SK-N-SH (cell line): Measurements from ENCODE around the gene OAS2. TPM values are rescaled to one million over a fixed set of nuclear protein-coding genes. Genes with fewer than 3 reads are reported as not detected.

Source experiments
- CTCF ChIA-PET: fragments of 300-600, 350-600 bp; formaldehyde crosslinking; extraction: SDS; loops from one replicate; lab custom pipeline; 2021; lab: Yijun Ruan, JAX
- POLR2A ChIA-PET: fragments of 350-600 bp; sonication (Branson Sonifier 250); formaldehyde crosslinking; extraction: SDS; loops from one replicate; lab custom pipeline; 2020; ENCODE audit warnings: antibody characterized with exemption, inconsistent platforms; lab: Yijun Ruan, JAX
- DNase-seq: peaks from one replicate; pipeline ENCODE4 v3.0.0; 2012
- H2AFZ ChIP-seq: fragments of 200-600 bp; sonication (generic); 2 replicates; pipeline ENCODE4 v1.8.1; 2016; ENCODE audit warnings: antibody characterized with exemption, mild to moderate bottlenecking, low read depth
- H3F3A ChIP-seq: fragments of 200-600 bp; sonication (generic); replicated peaks from 2 replicates; pipeline ENCODE3; 2016; ENCODE audit warnings: antibody characterized with exemption, mild to moderate bottlenecking; ENCODE audit not compliant: insufficient read depth
- H3K27ac ChIP-seq, 2 experiments: fragments of 200-500 bp in 1 of 2; fragments of 200-600 bp in 1 of 2; sonication (Bioruptor generic) in 1 of 2; sonication (generic), shearing (Covaris generic) in 1 of 2; 2 replicates each; pipeline versions ENCODE4 v1.5.1 to v1.6.1; 2014 to 2016; ENCODE audit warnings: low read depth in 2 of 2, inconsistent platforms in 1 of 2, low read length in 1 of 2, mild to moderate bottlenecking in 1 of 2, mixed read lengths in 1 of 2
- H3K27me3 ChIP-seq: fragments of 200-600 bp; sonication (generic), shearing (Covaris generic); 2 replicates; pipeline ENCODE4 v1.6.1; 2016; ENCODE audit warnings: mixed run types; ENCODE audit not compliant: insufficient read depth
- H3K36me3 ChIP-seq, 2 experiments: fragments of 200-500 bp in 1 of 2; fragments of 200-600 bp in 1 of 2; sonication (Bioruptor generic) in 1 of 2; sonication (generic) in 1 of 2; replicated peaks in 1 of 2; 2 replicates each; pipeline versions ENCODE3 to v1.5.1; 2014 to 2016; ENCODE audit warnings: low read length in 1 of 2, mild to moderate bottlenecking in 1 of 2; ENCODE audit not compliant: insufficient read depth in 2 of 2, control insufficient read depth in 1 of 2
- H3K4me1 ChIP-seq, 2 experiments: fragments of 200-500 bp in 1 of 2; fragments of 200-600 bp in 1 of 2; sonication (Bioruptor generic) in 1 of 2; sonication (generic), shearing (Covaris generic) in 1 of 2; 2 replicates each; pipeline versions ENCODE4 v1.5.1 to v1.6.1; 2014 to 2016; ENCODE audit warnings: low read depth in 1 of 2, low read length in 1 of 2, mixed run types in 1 of 2; ENCODE audit not compliant: insufficient read depth in 2 of 2, control insufficient read depth in 1 of 2
- H3K4me2 ChIP-seq: fragments of 200-600 bp; sonication (generic), shearing (Covaris generic); 2 replicates; pipeline ENCODE4 v1.6.1; 2017; ENCODE audit warnings: mixed run types
- H3K4me3 ChIP-seq, 2 experiments: fragments of 200-500 bp in 1 of 2; fragments of 200-600 bp in 1 of 2; sonication (Bioruptor generic) in 1 of 2; sonication (generic), shearing (Covaris generic) in 1 of 2; 2 replicates each; pipeline versions ENCODE4 v1.5.1 to v1.8.1; 2014 to 2016; ENCODE audit warnings: low read depth in 2 of 2, inconsistent platforms in 1 of 2, low read length in 1 of 2, mild to moderate bottlenecking in 1 of 2, mixed read lengths in 1 of 2, moderate library complexity in 1 of 2
- H3K79me2 ChIP-seq: fragments of 200-600 bp; sonication (generic); 2 replicates; pipeline ENCODE4 v1.8.1; 2017; ENCODE audit warnings: mild to moderate bottlenecking; ENCODE audit not compliant: insufficient read depth
- H3K9ac ChIP-seq: fragments of 200-600 bp; sonication (generic); 2 replicates; pipeline ENCODE4 v1.6.1; 2017; ENCODE audit warnings: mixed run types
- H3K9me2 ChIP-seq: fragments of 200-600 bp; sonication (generic); 2 replicates; pipeline ENCODE4 v1.6.1; 2017; ENCODE audit warnings: mixed run types
- H3K9me3 ChIP-seq: fragments of 200-600 bp; sonication (generic); 2 replicates; pipeline ENCODE4 v1.6.1; 2017; ENCODE audit warnings: mixed run types, mild to moderate bottlenecking, moderate library complexity
- H4K20me1 ChIP-seq: fragments of 200-600 bp; sonication (generic); 2 replicates; pipeline ENCODE4 v1.6.1; 2017; ENCODE audit warnings: mild to moderate bottlenecking, mixed run types; ENCODE audit not compliant: insufficient read depth
- FOXJ3 ChIP-seq: sonication (generic); formaldehyde crosslinking; IDR thresholded peaks from 2 replicates; pipeline ENCODE4 v1.5.1; 2020; ENCODE audit warnings: mild to moderate bottlenecking, missing genetic modification reagents
- JUND ChIP-seq: IDR thresholded peaks from 2 replicates; pipeline ENCODE4 v1.4.0; 2012
- MXI1 ChIP-seq: IDR thresholded peaks from 2 replicates; pipeline ENCODE4 v1.6.1; 2012; ENCODE audit warnings: mild to moderate bottlenecking, low read depth, low read length, improper control_type of control experiment
- NRF1 ChIP-seq: IDR thresholded peaks from 2 replicates; pipeline ENCODE4 v1.6.1; 2012; ENCODE audit warnings: low read depth, mild to moderate bottlenecking, low read length
- RCOR1 ChIP-seq: fragments of 150-350 bp; IDR thresholded peaks from 2 replicates; pipeline ENCODE4 v1.6.1; 2017; ENCODE audit warnings: antibody characterized with exemption, low read length
- TAF1 ChIP-seq: IDR thresholded peaks from 2 replicates; pipeline ENCODE4 v1.6.1; 2012; ENCODE audit warnings: low read depth, mild to moderate bottlenecking, low read length, moderate library complexity, borderline replicate concordance
- TCF12 ChIP-seq: IDR thresholded peaks from 2 replicates; pipeline ENCODE4 v1.4.0; 2012
- WGBS: methylation state at CpG from one replicate; pipeline ENCODE4 v1.1.6; 2017; ENCODE audit warnings: low lambda C conversion rate; 5-methylcytosine and 5-hydroxymethylcytosine counted together
- polyA plus RNA-seq, 3 experiments: library from polyadenylated mRNA; depleted of rRNA; stranded (reverse); fragments of >200 nt; gene quantifications; 2 replicates each; pipeline ENCODE4 v1.2.3, GENCODE V29; 2012
- TF ChIP-seq, protein P1 (sequence below): IDR thresholded peaks from 2 replicates; pipeline ENCODE4 v1.6.1; 2012; ENCODE audit warnings: mild to moderate bottlenecking, low read depth, low read length, moderate library complexity
- TF ChIP-seq, protein P2 (sequence below): fragments of 200-600 bp; sonication (generic); IDR thresholded peaks from 2 replicates; pipeline ENCODE4 v1.6.1; 2017; ENCODE audit warnings: antibody characterized with exemption, mild to moderate bottlenecking, moderate library complexity
- TF ChIP-seq, protein P3 (sequence below): fragments of 150-350 bp; IDR thresholded peaks from 2 replicates; pipeline ENCODE4 v1.6.1; 2016; ENCODE audit warnings: mild to moderate bottlenecking, low read depth, low read length
- TF ChIP-seq, protein P4 (sequence below): IDR thresholded peaks from 2 replicates; pipeline ENCODE4 v1.4.0; 2012; ENCODE audit warnings: low read depth, borderline replicate concordance

OAS2 gene
- polyA plus RNA-seq, 1 of the 3 experiments (the other 2 are of a cell fraction), result not detected

DNA sequence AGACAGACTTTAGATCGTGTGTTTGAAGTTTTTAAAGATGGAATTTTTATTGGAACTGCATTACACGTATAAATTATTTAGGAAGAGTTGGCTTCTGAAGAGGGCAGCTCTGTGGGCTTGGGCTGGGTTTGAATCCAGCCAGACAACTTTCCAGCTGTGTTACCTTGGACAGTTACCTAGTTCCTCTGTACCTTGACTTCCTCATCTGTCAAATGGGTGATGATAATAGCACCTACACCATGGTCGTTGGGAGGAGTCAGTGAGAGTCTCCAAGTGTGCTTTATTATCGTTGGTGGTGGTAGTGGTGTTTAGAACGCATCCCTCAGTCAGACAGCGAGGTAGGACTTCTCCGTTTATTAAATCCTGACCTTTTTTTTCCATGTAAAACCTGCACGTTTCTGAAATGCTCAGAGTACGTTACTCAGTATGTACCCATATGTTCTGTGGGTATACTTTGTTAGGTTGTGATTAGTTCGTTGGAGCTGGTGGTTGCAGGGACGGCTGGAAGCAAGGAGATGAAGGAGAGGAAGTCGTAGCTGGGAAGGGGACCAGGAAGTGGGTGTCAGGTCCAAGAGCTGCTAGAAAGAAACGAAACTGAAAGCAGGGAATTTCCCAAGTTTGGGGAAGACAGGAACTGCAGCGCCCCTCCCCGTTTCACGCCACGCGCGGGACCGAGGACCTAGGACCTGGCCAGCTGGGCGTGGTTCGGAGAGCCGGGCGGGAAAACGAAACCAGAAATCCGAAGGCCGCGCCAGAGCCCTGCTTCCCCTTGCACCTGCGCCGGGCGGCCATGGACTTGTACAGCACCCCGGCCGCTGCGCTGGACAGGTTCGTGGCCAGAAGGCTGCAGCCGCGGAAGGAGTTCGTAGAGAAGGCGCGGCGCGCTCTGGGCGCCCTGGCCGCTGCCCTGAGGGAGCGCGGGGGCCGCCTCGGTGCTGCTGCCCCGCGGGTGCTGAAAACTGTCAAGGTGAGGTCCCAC lies 40.3 kb upstream of the OAS2 start, which contains the start of gene OAS3:
Gene OAS3 (plus strand): TSS at position 734 of the 979 bp plus-strand sequence. CDS start 57 bp downstream, at position 791.
- H3K4me1 ChIP-seq, result peaks cover 0 to 23% of the 10 kb centered on the region in 2 experiments; a peak in 2 of 4 replicates
- H3K27me3 ChIP-seq, result no peaks in the 10 kb centered on the region
- no peaks in the 10 kb centered on the region for H4K20me1 ChIP-seq
- peak within 1 kb of the TSS; percentile 94; the same call in 1 of the 2 replicates for H2AFZ ChIP-seq
- H3K9ac ChIP-seq, result peak within 1 kb of the TSS; percentile 48; the same call in 1 of the 2 replicates
- CTCF ChIA-PET, result interaction anchor here (0.8 kb wide), 1 partner anchor 31 kb away, joined by 3 read pairs; no protein-coding TSS in a partner anchor
- peak within 1 kb of the TSS in 1 of 2 experiments; percentile 65; a peak in 2 of 4 replicates for H3K27ac ChIP-seq
- peak; percentile 78 for DNase-seq
- peak within 1 kb of the TSS; percentile 94 for H3K4me2 ChIP-seq
- no peaks in the 10 kb centered on the region for H3F3A ChIP-seq
- H3K9me2 ChIP-seq, result no peaks in the 10 kb centered on the region
- WGBS, result 37% methylated on average over 23 of the region's 50 CpGs
- TF ChIP-seq JUND, result no peak
- TF ChIP-seq, protein P1, sequence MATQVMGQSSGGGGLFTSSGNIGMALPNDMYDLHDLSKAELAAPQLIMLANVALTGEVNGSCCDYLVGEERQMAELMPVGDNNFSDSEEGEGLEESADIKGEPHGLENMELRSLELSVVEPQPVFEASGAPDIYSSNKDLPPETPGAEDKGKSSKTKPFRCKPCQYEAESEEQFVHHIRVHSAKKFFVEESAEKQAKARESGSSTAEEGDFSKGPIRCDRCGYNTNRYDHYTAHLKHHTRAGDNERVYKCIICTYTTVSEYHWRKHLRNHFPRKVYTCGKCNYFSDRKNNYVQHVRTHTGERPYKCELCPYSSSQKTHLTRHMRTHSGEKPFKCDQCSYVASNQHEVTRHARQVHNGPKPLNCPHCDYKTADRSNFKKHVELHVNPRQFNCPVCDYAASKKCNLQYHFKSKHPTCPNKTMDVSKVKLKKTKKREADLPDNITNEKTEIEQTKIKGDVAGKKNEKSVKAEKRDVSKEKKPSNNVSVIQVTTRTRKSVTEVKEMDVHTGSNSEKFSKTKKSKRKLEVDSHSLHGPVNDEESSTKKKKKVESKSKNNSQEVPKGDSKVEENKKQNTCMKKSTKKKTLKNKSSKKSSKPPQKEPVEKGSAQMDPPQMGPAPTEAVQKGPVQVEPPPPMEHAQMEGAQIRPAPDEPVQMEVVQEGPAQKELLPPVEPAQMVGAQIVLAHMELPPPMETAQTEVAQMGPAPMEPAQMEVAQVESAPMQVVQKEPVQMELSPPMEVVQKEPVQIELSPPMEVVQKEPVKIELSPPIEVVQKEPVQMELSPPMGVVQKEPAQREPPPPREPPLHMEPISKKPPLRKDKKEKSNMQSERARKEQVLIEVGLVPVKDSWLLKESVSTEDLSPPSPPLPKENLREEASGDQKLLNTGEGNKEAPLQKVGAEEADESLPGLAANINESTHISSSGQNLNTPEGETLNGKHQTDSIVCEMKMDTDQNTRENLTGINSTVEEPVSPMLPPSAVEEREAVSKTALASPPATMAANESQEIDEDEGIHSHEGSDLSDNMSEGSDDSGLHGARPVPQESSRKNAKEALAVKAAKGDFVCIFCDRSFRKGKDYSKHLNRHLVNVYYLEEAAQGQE, result peak; percentile 70; the same call in 1 of the 2 replicates
- TF ChIP-seq, protein P2, sequence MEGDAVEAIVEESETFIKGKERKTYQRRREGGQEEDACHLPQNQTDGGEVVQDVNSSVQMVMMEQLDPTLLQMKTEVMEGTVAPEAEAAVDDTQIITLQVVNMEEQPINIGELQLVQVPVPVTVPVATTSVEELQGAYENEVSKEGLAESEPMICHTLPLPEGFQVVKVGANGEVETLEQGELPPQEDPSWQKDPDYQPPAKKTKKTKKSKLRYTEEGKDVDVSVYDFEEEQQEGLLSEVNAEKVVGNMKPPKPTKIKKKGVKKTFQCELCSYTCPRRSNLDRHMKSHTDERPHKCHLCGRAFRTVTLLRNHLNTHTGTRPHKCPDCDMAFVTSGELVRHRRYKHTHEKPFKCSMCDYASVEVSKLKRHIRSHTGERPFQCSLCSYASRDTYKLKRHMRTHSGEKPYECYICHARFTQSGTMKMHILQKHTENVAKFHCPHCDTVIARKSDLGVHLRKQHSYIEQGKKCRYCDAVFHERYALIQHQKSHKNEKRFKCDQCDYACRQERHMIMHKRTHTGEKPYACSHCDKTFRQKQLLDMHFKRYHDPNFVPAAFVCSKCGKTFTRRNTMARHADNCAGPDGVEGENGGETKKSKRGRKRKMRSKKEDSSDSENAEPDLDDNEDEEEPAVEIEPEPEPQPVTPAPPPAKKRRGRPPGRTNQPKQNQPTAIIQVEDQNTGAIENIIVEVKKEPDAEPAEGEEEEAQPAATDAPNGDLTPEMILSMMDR, result no peak
- TF ChIP-seq, protein P3, sequence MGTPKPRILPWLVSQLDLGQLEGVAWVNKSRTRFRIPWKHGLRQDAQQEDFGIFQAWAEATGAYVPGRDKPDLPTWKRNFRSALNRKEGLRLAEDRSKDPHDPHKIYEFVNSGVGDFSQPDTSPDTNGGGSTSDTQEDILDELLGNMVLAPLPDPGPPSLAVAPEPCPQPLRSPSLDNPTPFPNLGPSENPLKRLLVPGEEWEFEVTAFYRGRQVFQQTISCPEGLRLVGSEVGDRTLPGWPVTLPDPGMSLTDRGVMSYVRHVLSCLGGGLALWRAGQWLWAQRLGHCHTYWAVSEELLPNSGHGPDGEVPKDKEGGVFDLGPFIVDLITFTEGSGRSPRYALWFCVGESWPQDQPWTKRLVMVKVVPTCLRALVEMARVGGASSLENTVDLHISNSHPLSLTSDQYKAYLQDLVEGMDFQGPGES, result no peak
- no peak for TF ChIP-seq TCF12
- 0 out of 2 replicates have a peak, but pooled peaks have one; percentile 22 for TF ChIP-seq FOXJ3
- no peak for TF ChIP-seq RCOR1
- TF ChIP-seq NRF1, result peak; percentile 3; the same call in 1 of the 2 replicates
- no peak for TF ChIP-seq TAF1
- TF ChIP-seq, protein P4, sequence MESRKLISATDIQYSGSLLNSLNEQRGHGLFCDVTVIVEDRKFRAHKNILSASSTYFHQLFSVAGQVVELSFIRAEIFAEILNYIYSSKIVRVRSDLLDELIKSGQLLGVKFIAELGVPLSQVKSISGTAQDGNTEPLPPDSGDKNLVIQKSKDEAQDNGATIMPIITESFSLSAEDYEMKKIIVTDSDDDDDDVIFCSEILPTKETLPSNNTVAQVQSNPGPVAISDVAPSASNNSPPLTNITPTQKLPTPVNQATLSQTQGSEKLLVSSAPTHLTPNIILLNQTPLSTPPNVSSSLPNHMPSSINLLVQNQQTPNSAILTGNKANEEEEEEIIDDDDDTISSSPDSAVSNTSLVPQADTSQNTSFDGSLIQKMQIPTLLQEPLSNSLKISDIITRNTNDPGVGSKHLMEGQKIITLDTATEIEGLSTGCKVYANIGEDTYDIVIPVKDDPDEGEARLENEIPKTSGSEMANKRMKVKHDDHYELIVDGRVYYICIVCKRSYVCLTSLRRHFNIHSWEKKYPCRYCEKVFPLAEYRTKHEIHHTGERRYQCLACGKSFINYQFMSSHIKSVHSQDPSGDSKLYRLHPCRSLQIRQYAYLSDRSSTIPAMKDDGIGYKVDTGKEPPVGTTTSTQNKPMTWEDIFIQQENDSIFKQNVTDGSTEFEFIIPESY, result no peak
- peak; percentile 20; the same call in 1 of the 2 replicates for TF ChIP-seq MXI1
- POLR2A ChIA-PET, result interaction anchor here (0.8 to 1.0 kb wide), 2 partner anchors 20 to 29 kb away, joined by 3 read pairs; no protein-coding TSS in a partner anchor
- H3K4me3 ChIP-seq, result peak within 1 kb of the TSS; percentile 59 to 71
- no peaks in the 10 kb centered on the region for H3K79me2 ChIP-seq
- no peaks in the 10 kb centered on the region for H3K36me3 ChIP-seq
- H3K9me3 ChIP-seq, result no peaks in the 10 kb centered on the region
